ENCODE measurements around the gene PPP1R14C.

DNA sequence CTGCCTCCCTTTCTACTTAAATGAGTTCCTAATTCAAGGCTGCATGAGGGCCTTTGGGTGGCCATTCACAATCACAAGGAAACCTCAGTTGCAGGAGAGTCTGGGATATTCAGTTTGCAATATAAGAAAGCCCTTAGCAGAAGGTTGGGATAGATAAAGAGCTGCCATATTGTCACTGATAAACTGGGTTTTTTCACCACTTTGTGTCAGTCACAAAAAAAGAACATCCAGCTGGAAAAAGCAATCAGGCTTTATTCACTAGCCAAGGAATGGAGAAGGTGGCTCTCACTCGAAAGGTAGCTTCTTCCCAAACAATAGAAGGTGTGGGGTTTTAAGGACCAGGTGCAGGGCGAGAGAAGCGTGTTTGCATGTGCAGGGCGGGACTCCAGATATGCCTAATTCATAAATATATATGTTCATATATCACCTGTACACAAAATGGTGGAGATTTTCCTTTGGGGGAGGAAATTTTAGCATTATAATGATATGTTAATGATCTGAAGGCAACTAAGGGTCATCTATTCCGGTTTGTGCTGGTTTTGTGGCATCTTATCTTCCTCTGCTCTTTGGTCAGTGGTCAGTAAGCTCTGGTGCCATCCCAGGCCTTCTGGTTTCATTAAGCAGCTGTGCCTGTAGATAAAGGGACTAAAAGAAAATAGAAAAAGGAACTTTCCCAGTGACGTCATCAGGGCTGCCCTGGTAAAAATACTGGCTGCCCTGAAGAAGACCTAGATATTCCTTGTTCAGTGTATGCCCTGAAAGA, 128.8 kb downstream of the PPP1R14C start:
- TF ChIP-seq, protein P1, sequence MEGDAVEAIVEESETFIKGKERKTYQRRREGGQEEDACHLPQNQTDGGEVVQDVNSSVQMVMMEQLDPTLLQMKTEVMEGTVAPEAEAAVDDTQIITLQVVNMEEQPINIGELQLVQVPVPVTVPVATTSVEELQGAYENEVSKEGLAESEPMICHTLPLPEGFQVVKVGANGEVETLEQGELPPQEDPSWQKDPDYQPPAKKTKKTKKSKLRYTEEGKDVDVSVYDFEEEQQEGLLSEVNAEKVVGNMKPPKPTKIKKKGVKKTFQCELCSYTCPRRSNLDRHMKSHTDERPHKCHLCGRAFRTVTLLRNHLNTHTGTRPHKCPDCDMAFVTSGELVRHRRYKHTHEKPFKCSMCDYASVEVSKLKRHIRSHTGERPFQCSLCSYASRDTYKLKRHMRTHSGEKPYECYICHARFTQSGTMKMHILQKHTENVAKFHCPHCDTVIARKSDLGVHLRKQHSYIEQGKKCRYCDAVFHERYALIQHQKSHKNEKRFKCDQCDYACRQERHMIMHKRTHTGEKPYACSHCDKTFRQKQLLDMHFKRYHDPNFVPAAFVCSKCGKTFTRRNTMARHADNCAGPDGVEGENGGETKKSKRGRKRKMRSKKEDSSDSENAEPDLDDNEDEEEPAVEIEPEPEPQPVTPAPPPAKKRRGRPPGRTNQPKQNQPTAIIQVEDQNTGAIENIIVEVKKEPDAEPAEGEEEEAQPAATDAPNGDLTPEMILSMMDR (conservative IDR thresholded peaks at IDR 0.05) = no peak
- TF ChIP-seq EZH2 (IDR thresholded peaks at IDR 0.05; ENCODE audit: low read depth) = no peak

Measured in PC-9 (cell line).